Prostate gland (tissue), 2 donors: Measurements from ENCODE around the gene RDH13.

Source experiments
- POLR2A ChIP-seq: fragments of 450-650 bp; IDR thresholded peaks from one replicate; pipeline ENCODE4 v1.6.1; 2016; ENCODE audit warnings: antibody characterized with exemption, mild to moderate bottlenecking
- POLR2AphosphoS5 ChIP-seq: sonication (generic); formaldehyde crosslinking; IDR thresholded peaks from one replicate; pipeline ENCODE4 v1.6.1; 2017; ENCODE audit warnings: antibody characterized with exemption
- TF ChIP-seq, protein P1 (sequence below), 4 experiments: fragments of 200-600 bp in 2 of 4; fragments of 450-650 bp in 2 of 4; sonication (generic) in 2 of 4; IDR thresholded peaks; 1 replicate in 3 of 4; 2 replicates in 1 of 4; pipeline ENCODE4 v1.5.1; 2016 to 2019; ENCODE audit warnings: antibody characterized with exemption in 4 of 4, mild to moderate bottlenecking in 2 of 4, moderate library complexity in 2 of 4

DNA sequence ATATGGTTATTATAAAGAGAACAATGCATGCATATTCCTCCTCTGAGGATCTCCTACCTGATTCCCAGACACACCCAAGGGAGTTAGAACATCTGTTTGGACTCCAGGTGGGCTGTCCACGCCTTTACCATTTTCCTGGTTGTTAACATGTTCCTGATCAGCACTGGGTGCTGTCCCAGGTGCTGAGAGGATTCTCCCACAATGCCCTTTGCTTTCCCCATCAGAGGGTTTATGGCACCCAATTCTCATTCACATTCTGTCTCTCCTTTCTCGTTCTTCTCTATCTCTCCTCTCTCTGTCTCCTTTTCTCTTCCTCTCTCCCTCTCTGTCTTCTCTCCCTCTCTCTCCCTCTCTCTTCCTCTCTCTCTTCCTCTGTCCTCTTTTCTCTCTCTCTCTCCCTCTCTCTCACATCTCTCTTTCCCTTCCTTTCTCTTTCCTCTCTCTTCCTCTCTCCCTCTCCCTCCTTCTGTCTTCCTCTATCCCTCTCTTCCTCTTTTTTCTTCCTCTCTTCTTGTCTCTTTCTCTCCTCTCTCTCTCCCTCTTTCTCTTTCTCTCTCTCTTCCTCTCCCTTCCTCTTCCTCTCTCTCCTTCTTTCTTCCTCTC, 3.3 kb upstream of the RDH13 start:
- TF ChIP-seq, protein P1, sequence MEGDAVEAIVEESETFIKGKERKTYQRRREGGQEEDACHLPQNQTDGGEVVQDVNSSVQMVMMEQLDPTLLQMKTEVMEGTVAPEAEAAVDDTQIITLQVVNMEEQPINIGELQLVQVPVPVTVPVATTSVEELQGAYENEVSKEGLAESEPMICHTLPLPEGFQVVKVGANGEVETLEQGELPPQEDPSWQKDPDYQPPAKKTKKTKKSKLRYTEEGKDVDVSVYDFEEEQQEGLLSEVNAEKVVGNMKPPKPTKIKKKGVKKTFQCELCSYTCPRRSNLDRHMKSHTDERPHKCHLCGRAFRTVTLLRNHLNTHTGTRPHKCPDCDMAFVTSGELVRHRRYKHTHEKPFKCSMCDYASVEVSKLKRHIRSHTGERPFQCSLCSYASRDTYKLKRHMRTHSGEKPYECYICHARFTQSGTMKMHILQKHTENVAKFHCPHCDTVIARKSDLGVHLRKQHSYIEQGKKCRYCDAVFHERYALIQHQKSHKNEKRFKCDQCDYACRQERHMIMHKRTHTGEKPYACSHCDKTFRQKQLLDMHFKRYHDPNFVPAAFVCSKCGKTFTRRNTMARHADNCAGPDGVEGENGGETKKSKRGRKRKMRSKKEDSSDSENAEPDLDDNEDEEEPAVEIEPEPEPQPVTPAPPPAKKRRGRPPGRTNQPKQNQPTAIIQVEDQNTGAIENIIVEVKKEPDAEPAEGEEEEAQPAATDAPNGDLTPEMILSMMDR (IDR thresholded peaks at IDR 0.05) = no peak
- no peak for TF ChIP-seq POLR2A
- TF ChIP-seq POLR2AphosphoS5 = no peak
